Amniotic stem cell (primary cell): ENCODE data around the gene SPEN.
"Not testable (repeated sequence)": the region's sequence is repeated elsewhere in the genome, so short reads cannot be mapped to it uniquely, and the experiment has no call there.

Experiments used
- DNase-seq: peaks from one replicate; lab custom pipeline; 2025; lab: John Stamatoyannopoulos, UW

SPEN gene

GRCh38 chr1:15960808-15961207 is 113.3 kb downstream of the SPEN start:
- no peak for DNase-seq

GRCh38 chr1:15961492-15961891 is 114.0 kb downstream of the SPEN start:
- DNase-seq: no peak

GRCh38 chr1:15962176-15962575 is 114.7 kb downstream of the SPEN start:
- DNase-seq: no peak

- DNase-seq: no peak
Measured at GRCh38 chr1:15962671-15963362, 115.3 kb downstream of the SPEN start.

GRCh38 chr1:15963363-15963967 is 116.0 kb downstream of the SPEN start:
- DNase-seq: no peak

GRCh38 chr1:15963968-15964648 is 116.6 kb downstream of the SPEN start:
- DNase-seq: no peak

GRCh38 chr1:15965228-15965767 is 117.8 kb downstream of the SPEN start:
- no peak for DNase-seq

GRCh38 chr1:15966081-15966955 is 118.8 kb downstream of the SPEN start:
- no peak for DNase-seq

GRCh38 chr1:15966956-15967344 is 119.4 kb downstream of the SPEN start:
- DNase-seq: no peak

GRCh38 chr1:15968172-15968571 is 120.7 kb downstream of the SPEN start:
- no peak for DNase-seq

- no peak for DNase-seq
Measured at GRCh38 chr1:15969321-15969880, 121.9 kb downstream of the SPEN start.

GRCh38 chr1:15970911-15971310 is 123.4 kb downstream of the SPEN start:
- DNase-seq: no peak

GRCh38 chr1:15972409-15972808 is 124.9 kb downstream of the SPEN start:
- DNase-seq: no peak

- no peak for DNase-seq
Measured at GRCh38 chr1:15973772-15974171, 126.3 kb downstream of the SPEN start.

- no peak for DNase-seq
Measured at GRCh38 chr1:15974855-15975254, 127.3 kb downstream of the SPEN start.

- no peak for DNase-seq
Measured at GRCh38 chr1:15975358-15975804, 127.9 kb downstream of the SPEN start.

- DNase-seq: peak; percentile 67
Measured at GRCh38 chr1:15975805-15976680, 128.5 kb downstream of the SPEN start, which contains the start of gene ZBTB17. Gene ZBTB17, minus strand, starts transcription at chr1:15976101. Its CDS starts 27,606 bp downstream, at chr1:15948495.

- DNase-seq: not testable (repeated sequence)
Measured at GRCh38 chr1:15977947-15978346, 130.4 kb downstream of the SPEN start.

GRCh38 chr1:15981679-15982078 is 134.2 kb downstream of the SPEN start:
- no peak for DNase-seq

GRCh38 chr1:15983275-15983674 is 135.8 kb downstream of the SPEN start:
- DNase-seq: no peak
